Osteocyte (in vitro differentiated cells): ENCODE data around the gene UBA52. TPM values are rescaled to one million over a fixed set of nuclear protein-coding genes. Genes with fewer than 3 reads are reported as not detected.

Experiments used
- DNase-seq: peaks from one replicate; pipeline ENCODE4 v3.0.0; 2021; ENCODE audit warnings: mixed read lengths; ENCODE audit not compliant: unreplicated experiment; ENCODE audit errors: extremely low spot score
- H3K27ac Mint-ChIP-seq: one replicate; pipeline ENCODE4 v1.8.0; 2021; ENCODE audit warnings: mild to moderate bottlenecking, mixed read lengths; ENCODE audit not compliant: unreplicated experiment
- H3K27me3 Mint-ChIP-seq: one replicate; pipeline ENCODE4 v1.8.0; 2021; ENCODE audit warnings: mixed read lengths; ENCODE audit not compliant: unreplicated experiment
- H3K36me3 Mint-ChIP-seq: one replicate; pipeline ENCODE4 v1.8.0; 2021; ENCODE audit warnings: mixed read lengths; ENCODE audit not compliant: unreplicated experiment
- H3K4me1 Mint-ChIP-seq: one replicate; pipeline ENCODE4 v1.8.0; 2021; ENCODE audit warnings: mixed read lengths; ENCODE audit not compliant: unreplicated experiment
- H3K4me3 Mint-ChIP-seq: one replicate; pipeline ENCODE4 v1.8.0; 2021; ENCODE audit warnings: mild to moderate bottlenecking, moderate library complexity, mixed read lengths; ENCODE audit not compliant: unreplicated experiment
- H3K9me3 Mint-ChIP-seq: one replicate; pipeline ENCODE4 v1.8.0; 2021; ENCODE audit warnings: mixed read lengths; ENCODE audit not compliant: unreplicated experiment
- total RNA-seq: library from RNA; stranded (reverse); gene quantifications from 2 replicates; pipeline ENCODE4 v1.2.1, GENCODE V29; 2021
- TF ChIP-seq, protein P1 (sequence below): fragments of 200-600 bp; sonication (generic); IDR thresholded peaks from 2 replicates; pipeline ENCODE4 v1.5.0; 2021; ENCODE audit warnings: antibody characterized with exemption, mild to moderate bottlenecking, moderate library complexity

The UBA52 gene
- total RNA-seq, 1 donor from 2014 or later: 1,081 TPM

DNA sequence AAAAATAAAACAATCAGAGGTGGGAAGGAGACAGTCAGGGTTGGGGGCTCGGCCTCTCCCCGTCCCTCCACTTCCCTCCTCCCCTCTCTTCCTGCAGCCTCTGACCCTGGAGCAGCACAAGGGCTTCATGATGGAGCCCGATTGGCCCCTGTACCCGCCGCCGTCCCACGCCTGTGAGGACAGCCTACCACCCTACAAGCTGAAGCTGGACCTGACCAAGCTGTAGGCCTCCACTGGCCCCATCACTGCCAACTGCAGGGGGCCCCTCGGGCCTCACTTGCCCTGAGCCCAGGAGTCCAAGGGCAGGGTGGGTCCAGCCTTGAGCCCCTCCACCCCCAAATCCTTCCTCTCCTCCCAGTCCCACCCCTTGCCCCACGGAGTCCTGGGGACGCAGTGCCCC is 48.7 kb downstream of the UBA52 start:
- Mint-ChIP-seq H3K27me3 (peaks cover 6% of the 10 kb centered on the region), H3K9me3 (no peaks in the 10 kb centered on the region), H3K4me3 (no peak overlapping the region), H3K27ac (no peak overlapping the region), H3K36me3 (no peaks in the 10 kb centered on the region), H3K4me1 (peaks cover 2% of the 10 kb centered on the region)
- TF ChIP-seq, protein P1, sequence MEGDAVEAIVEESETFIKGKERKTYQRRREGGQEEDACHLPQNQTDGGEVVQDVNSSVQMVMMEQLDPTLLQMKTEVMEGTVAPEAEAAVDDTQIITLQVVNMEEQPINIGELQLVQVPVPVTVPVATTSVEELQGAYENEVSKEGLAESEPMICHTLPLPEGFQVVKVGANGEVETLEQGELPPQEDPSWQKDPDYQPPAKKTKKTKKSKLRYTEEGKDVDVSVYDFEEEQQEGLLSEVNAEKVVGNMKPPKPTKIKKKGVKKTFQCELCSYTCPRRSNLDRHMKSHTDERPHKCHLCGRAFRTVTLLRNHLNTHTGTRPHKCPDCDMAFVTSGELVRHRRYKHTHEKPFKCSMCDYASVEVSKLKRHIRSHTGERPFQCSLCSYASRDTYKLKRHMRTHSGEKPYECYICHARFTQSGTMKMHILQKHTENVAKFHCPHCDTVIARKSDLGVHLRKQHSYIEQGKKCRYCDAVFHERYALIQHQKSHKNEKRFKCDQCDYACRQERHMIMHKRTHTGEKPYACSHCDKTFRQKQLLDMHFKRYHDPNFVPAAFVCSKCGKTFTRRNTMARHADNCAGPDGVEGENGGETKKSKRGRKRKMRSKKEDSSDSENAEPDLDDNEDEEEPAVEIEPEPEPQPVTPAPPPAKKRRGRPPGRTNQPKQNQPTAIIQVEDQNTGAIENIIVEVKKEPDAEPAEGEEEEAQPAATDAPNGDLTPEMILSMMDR: no peak
- DNase-seq: no peak

- H3K36me3 Mint-ChIP-seq: no peaks in the 10 kb centered on the region
- DNase-seq: no peak
- peaks cover 6% of the 10 kb centered on the region for H3K27me3 Mint-ChIP-seq
- no peak overlapping the region for H3K27ac Mint-ChIP-seq
- H3K9me3 Mint-ChIP-seq: no peaks in the 10 kb centered on the region
- no peak overlapping the region for H3K4me3 Mint-ChIP-seq
- H3K4me1 Mint-ChIP-seq: peaks cover 2% of the 10 kb centered on the region
- TF ChIP-seq, protein P1: no peak
These were observed 49.2 kb downstream of the UBA52 start for GRCh38 chr19:18620902-18621301.

- Mint-ChIP-seq H3K9me3 (no peaks in the 10 kb centered on the region), H3K36me3 (no peaks in the 10 kb centered on the region), H3K4me3 (no peak overlapping the region), H3K4me1 (no peaks in the 10 kb centered on the region), H3K27ac (no peak overlapping the region), H3K27me3 (peaks cover 6% of the 10 kb centered on the region)
- DNase-seq: no peak
- TF ChIP-seq, protein P1: no peak
These were observed 55.2 kb downstream of the UBA52 start for GRCh38 chr19:18626906-18627305.

Other genes with a start within 250 kb of the UBA52 start
- 92.1 and 98.1 TPM in 2 replicates for gene LSM4, start 248.8 kb upstream of the UBA52 start, total RNA-seq
- gene PGPEP1, start 231.3 kb upstream of the UBA52 start, total RNA-seq: 36.1 and 38.5 TPM in 2 replicates
- gene GDF15, start 185.7 kb upstream of the UBA52 start, total RNA-seq: 41.9 and 47.9 TPM in 2 replicates
- 0.16 TPM in 1 of 2 replicates, not detected in the other for gene LRRC25, start 174.2 kb upstream of the UBA52 start, total RNA-seq
- gene SSBP4, start 152.5 kb upstream of the UBA52 start, total RNA-seq: 82.9 and 102 TPM in 2 replicates
- 159 and 178 TPM in 2 replicates for gene ISYNA1, start 133.7 kb upstream of the UBA52 start, total RNA-seq
- 17.6 and 18.3 TPM in 2 replicates for gene ELL, start 49.8 kb upstream of the UBA52 start, total RNA-seq
- gene FKBP8, start 28.3 kb upstream of the UBA52 start, total RNA-seq: 242 and 253 TPM in 2 replicates
- 66.5 and 70.6 TPM in 2 replicates for gene KXD1, start 14.0 kb upstream of the UBA52 start, total RNA-seq
- gene REX1BD, start 16.9 kb downstream of the UBA52 start, total RNA-seq: 55.7 and 59.4 TPM in 2 replicates
- 17.0 and 18.7 TPM in 2 replicates for gene CRLF1, start 34.9 kb downstream of the UBA52 start, total RNA-seq
- 4.7 and 5.9 TPM in 2 replicates for gene TMEM59L, start 41.0 kb downstream of the UBA52 start, total RNA-seq
- 12.4 and 13.2 TPM in 2 replicates for gene KLHL26, start 65.2 kb downstream of the UBA52 start, total RNA-seq
- 24.0 and 25.7 TPM in 2 replicates for gene CRTC1, start 111.8 kb downstream of the UBA52 start, total RNA-seq
- 0.13 and 0.57 TPM in 2 replicates for gene COMP, start 219.4 kb downstream of the UBA52 start, total RNA-seq